Peyer's patch (tissue), 4 donors: ENCODE data around the gene ZC2HC1B. TPM values are rescaled to one million over a fixed set of nuclear protein-coding genes. Genes with fewer than 3 reads are reported as not detected.

Source experiments
- DNase-seq, 3 donors: peaks; one replicate each; pipeline ENCODE4 v3.0.0-alpha.2; 2017 to 2019
- H3K27ac ChIP-seq, 4 donors: fragments of 200-600 bp; sonication (generic); one replicate each; pipeline ENCODE4 v1.5.1; 2016 to 2019
- H3K27me3 ChIP-seq, 2 donors: fragments of 200-600 bp; sonication (generic); one replicate each; pipeline ENCODE4 v1.5.1; 2019
- H3K36me3 ChIP-seq, 3 donors: fragments of 200-600 bp; sonication (generic); one replicate each; pipeline ENCODE4 v1.5.1; 2016 to 2019
- H3K4me1 ChIP-seq, 4 donors: fragments of 200-600 bp; sonication (generic); one replicate each; pipeline ENCODE4 v1.5.1; 2016 to 2019
- H3K4me3 ChIP-seq, 4 donors: fragments of 200-600 bp; sonication (generic); 1 replicate in 3 of 4; 2 replicates in 1 of 4; pipeline ENCODE4 v1.5.1; 2016 to 2019; ENCODE audit warnings: mild to moderate bottlenecking in 1 of 4
- H3K9me3 ChIP-seq, 4 donors: fragments of 200-600 bp; sonication (generic); one replicate each; pipeline ENCODE4 v1.5.1; 2016 to 2019; ENCODE audit warnings: mild to moderate bottlenecking in 1 of 4
- POLR2A ChIP-seq, 2 donors: fragments of 450-650 bp; IDR thresholded peaks; one replicate each; pipeline ENCODE4 v1.5.1; 2017; ENCODE audit warnings: antibody characterized with exemption in 2 of 2, mild to moderate bottlenecking in 2 of 2, moderate library complexity in 2 of 2
- small RNA-seq, 2 donors: library from RNA; depleted of rRNA; stranded (forward); fragments of <200 nt; gene quantifications; one replicate each; pipeline ENCODE3, GENCODE V24; 2016
- total RNA-seq, 4 donors: library from RNA; depleted of rRNA; stranded (reverse); fragments of >200 nt; gene quantifications; one replicate each; pipeline ENCODE4 v1.1.0, GENCODE V29; 2016
- TF ChIP-seq, protein P1 (sequence below), 6 experiments: fragments of 450-650 bp in 4 of 6; fragments of 200-600 bp in 2 of 6; sonication (generic) in 1 of 6; IDR thresholded peaks; one replicate each; pipeline ENCODE4 v1.5.1; 2017 to 2019; ENCODE audit warnings: antibody characterized with exemption in 6 of 6, mild to moderate bottlenecking in 3 of 6, moderate library complexity in 1 of 6

ZC2HC1B gene
- total RNA-seq, 4 donors from 2014 or later: not detected

DNA sequence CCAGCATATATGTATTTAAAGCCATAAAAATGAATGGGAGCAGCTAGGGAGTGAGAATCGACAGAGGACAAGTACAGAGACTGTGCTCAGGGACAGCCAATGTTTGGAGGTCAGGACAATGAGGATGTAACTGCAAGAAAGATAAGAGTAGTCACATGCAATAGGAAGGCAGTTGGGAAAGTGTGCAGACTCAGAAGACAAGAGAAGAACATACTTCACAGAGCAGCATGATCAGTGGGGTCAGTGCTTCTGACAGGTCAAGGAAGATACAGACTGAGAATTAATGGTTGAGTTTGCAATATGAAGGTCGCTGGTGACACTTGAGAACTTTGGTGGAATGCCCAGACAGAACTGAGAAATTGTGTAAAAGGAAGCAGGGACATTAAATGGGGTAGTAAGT lies 118.7 kb downstream of the ZC2HC1B start:
- no peak overlapping the region for H3K4me3 ChIP-seq
- no peaks in the 10 kb centered on the region for H3K27me3 ChIP-seq
- H3K36me3 ChIP-seq: no peaks in the 10 kb centered on the region
- no peak for DNase-seq
- TF ChIP-seq, protein P1, sequence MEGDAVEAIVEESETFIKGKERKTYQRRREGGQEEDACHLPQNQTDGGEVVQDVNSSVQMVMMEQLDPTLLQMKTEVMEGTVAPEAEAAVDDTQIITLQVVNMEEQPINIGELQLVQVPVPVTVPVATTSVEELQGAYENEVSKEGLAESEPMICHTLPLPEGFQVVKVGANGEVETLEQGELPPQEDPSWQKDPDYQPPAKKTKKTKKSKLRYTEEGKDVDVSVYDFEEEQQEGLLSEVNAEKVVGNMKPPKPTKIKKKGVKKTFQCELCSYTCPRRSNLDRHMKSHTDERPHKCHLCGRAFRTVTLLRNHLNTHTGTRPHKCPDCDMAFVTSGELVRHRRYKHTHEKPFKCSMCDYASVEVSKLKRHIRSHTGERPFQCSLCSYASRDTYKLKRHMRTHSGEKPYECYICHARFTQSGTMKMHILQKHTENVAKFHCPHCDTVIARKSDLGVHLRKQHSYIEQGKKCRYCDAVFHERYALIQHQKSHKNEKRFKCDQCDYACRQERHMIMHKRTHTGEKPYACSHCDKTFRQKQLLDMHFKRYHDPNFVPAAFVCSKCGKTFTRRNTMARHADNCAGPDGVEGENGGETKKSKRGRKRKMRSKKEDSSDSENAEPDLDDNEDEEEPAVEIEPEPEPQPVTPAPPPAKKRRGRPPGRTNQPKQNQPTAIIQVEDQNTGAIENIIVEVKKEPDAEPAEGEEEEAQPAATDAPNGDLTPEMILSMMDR (IDR thresholded peaks at IDR 0.05): no peak
- no peak for TF ChIP-seq POLR2A (IDR thresholded peaks at IDR 0.05)
- H3K27ac ChIP-seq: no peak overlapping the region
- H3K4me1 ChIP-seq: no peaks in the 10 kb centered on the region
- no peaks in the 10 kb centered on the region for H3K9me3 ChIP-seq

DNA sequence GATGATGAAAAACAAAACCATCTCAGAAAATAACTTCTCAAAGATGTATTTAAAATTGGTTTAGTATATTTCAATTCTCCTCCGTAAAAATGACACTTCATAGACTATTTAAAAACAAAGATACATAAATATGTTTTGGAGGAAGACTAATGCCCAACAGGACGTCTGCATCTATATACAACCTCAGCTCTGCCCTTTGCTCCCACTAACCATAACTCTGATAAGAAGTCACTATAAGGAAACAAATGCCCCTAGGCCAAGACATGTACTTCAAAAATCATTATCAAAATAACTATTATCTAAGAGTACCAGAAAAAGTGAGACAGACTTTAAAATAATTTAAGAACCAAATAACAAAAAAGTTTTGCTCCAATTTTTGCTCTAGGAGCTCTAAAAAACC lies 120.4 kb downstream of the ZC2HC1B start:
- TF ChIP-seq, protein P1 (IDR thresholded peaks at IDR 0.05): no peak
- no peak for TF ChIP-seq POLR2A (IDR thresholded peaks at IDR 0.05)
- no peaks in the 10 kb centered on the region for H3K4me1 ChIP-seq
- no peak for DNase-seq
- no peaks in the 10 kb centered on the region for H3K36me3 ChIP-seq
- H3K27ac ChIP-seq: no peak overlapping the region
- no peaks in the 10 kb centered on the region for H3K9me3 ChIP-seq
- no peak overlapping the region for H3K4me3 ChIP-seq
- H3K27me3 ChIP-seq: no peaks in the 10 kb centered on the region

DNA sequence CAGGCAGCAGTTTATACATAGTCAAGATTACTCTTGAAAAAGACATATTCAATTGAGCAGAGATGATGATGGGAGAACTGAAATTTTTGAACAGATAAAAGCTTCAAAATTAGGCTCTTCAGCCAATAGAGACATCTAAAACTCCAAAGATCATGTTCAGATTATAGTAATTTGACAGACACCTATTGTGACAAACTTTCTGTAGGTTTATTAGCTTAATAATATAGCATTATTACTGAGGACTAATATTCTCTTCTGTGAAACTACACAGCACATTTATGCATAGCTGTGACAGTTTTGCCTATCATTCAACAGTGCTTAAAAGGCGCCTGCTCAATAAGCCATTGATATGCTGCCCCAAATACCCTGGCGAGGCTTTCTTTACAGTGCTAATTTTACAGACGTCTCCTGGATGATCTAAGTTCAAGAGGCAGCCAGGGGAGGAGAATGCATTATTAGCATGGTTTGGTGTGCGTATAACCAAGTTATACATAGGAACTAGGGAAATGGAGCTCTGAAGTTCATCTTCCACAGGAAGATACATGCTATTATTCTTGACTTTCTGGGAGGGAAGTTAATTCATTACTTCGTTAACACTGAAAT lies 122.3 kb downstream of the ZC2HC1B start:
- no peaks in the 10 kb centered on the region for H3K36me3 ChIP-seq
- H3K4me1 ChIP-seq: no peaks in the 10 kb centered on the region
- no peak overlapping the region for H3K4me3 ChIP-seq
- no peak overlapping the region for H3K27ac ChIP-seq
- no peaks in the 10 kb centered on the region for H3K27me3 ChIP-seq
- H3K9me3 ChIP-seq: no peaks in the 10 kb centered on the region
- no peak for DNase-seq
- TF ChIP-seq POLR2A (IDR thresholded peaks at IDR 0.05): no peak
- TF ChIP-seq, protein P1 (IDR thresholded peaks at IDR 0.05): no peak

Small RNAs within 50 kb of the gene (small RNA-seq; reads per million reads assigned to genes)
- gene ZC2HC1B: 0 reads per million in 2 donors

Other genes starting within 250 kb of the ZC2HC1B start
- gene PHACTR2, start 186.5 kb upstream of the ZC2HC1B start, total RNA-seq: 10 to 100 TPM; 39.8 to 99.0 (median 49.3) TPM
- gene LTV1, start 21.1 kb upstream of the ZC2HC1B start, total RNA-seq: 10 to 100 TPM; 10.7 to 23.9 (median 11.1) TPM
- gene PLAGL1, start 143.8 kb downstream of the ZC2HC1B start, total RNA-seq: 10 to 100 TPM; 12.1 to 27.2 (median 22.5) TPM
- gene SF3B5, start 231.1 kb downstream of the ZC2HC1B start, total RNA-seq: 100 to 1,000 TPM in 1 of 4 donors, 10 to 100 TPM in 3; 66.8 to 114 (median 94.0) TPM